Right lobe of liver (tissue), 6 donors: ENCODE results near the gene METTL16. TPM values are rescaled to one million over a fixed set of nuclear protein-coding genes. Genes with fewer than 3 reads are reported as not detected.
"Not testable (repeated sequence)": the region's sequence is repeated elsewhere in the genome, so short reads cannot be mapped to it uniquely, and the experiment has no call there.

Experiments used
- ATAC-seq, 4 donors: fragments of 200-7000 bp; cut with Tn5 transposase; one replicate each; pipeline ENCODE4 v1.9.1; 2020; ENCODE audit warnings: mild to moderate bottlenecking in 4 of 4, moderate library complexity in 4 of 4
- DNase-seq, 3 donors: peaks; one replicate each; pipeline ENCODE4 v3.0.0-alpha.2; 2020
- H3K27ac ChIP-seq, 3 donors: fragments of 200-600 bp; one replicate each; pipeline ENCODE4 v1.8.0; 2022
- H3K27me3 ChIP-seq, 2 donors: fragments of 200-600 bp; one replicate each; pipeline ENCODE4 v1.8.0; 2022
- H3K36me3 ChIP-seq, 4 donors: fragments of 200-600 bp; sonication (generic) in 1 of 4; one replicate each; pipeline versions ENCODE4 v1.5.1 to v1.8.0; 2017 to 2022; ENCODE audit warnings: control low read depth in 1 of 4
- H3K4me1 ChIP-seq, 4 donors: fragments of 200-600 bp; sonication (generic) in 1 of 4; one replicate each; pipeline versions ENCODE4 v1.5.1 to v1.8.0; 2017 to 2022; ENCODE audit warnings: control low read depth in 1 of 4
- H3K4me3 ChIP-seq, 3 donors: fragments of 200-600 bp; one replicate each; pipeline ENCODE4 v1.8.0; 2022
- H3K9me3 ChIP-seq, 4 donors: fragments of 200-600 bp; sonication (generic) in 1 of 4; one replicate each; pipeline versions ENCODE4 v1.5.1 to v1.8.0; 2017 to 2022; ENCODE audit warnings: control low read depth in 1 of 4
- CTCF ChIP-seq, 4 donors: fragments of 200-600 bp in 3 of 4; fragments of 450-650 bp in 1 of 4; IDR thresholded peaks; one replicate each; pipeline versions ENCODE4 v1.5.1 to v1.8.0; 2016 to 2022; ENCODE audit warnings: antibody characterized with exemption in 4 of 4, mild to moderate bottlenecking in 2 of 4
- POLR2A ChIP-seq: fragments of 450-650 bp; IDR thresholded peaks from one replicate; pipeline ENCODE4 v1.6.1; 2017; ENCODE audit warnings: antibody characterized with exemption, mild to moderate bottlenecking
- WGBS: methylation state at CpG from one replicate; pipeline ENCODE4 v1.1.6; 2018; ENCODE audit warnings: low coverage, low lambda C conversion rate; ENCODE audit not compliant: insufficient coverage; ENCODE audit errors: missing lambda C conversion rate; 5-methylcytosine and 5-hydroxymethylcytosine counted together
- intact Hi-C, 2 donors: fragments of 100-400 bp; cut with DNase I; formaldehyde crosslinking; loops; one replicate each; pipeline versions ENCODE4 v1.11.2 to v1.14.1; 2022
- total RNA-seq, 6 experiments: library from RNA; depleted of rRNA in 2 of 6; stranded (reverse); fragments of >200 nt in 2 of 6; fragmentation: NEBNext Ultra II Directional in 3 of 6; extraction: Animal tissue kit (Norgen Biotek cat#: 25700) in 3 of 6; gene quantifications; one replicate each; pipeline versions ENCODE4 v1.1.0 to v1.2.4, GENCODE V29; 2016 to 2023
- donor health status: DM: no; HTN: yes; CAD: no.
- donor health status: DM: no; HTN: no; CAD: no.
- donor health status: DM: no; HTN: no; CAD: no.
- donor health status: DM: no; HTN: yes; CAD: no.
- donor health status: DM: no; HTN: yes; CAD: no.

The METTL16 gene
- total RNA-seq, 6 experiments from 2014 or later, result 8.4 to 12.1 (median 9.3) TPM

DNA sequence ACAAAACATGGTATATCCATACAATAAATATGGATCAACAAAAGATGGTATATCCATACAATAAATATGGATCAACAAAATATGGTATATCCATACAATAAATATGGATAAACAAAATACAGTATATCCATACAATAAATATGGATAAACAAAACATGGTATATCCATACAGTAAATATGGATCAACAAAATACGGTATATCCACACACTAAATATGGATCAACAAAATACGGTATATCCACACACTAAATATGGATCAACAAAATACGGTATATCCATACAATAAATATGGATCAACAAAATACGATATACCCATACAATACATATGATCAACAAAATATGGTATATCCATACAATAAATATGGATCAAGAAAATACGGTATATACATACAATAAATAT is 8.1 kb downstream of the METTL16 start:
- ATAC-seq (no peak), DNase-seq (no peak)
- H3K36me3 ChIP-seq, result peaks cover 0 to 24% (median 6%) of the 10 kb centered on the region in 4 donors
- TF ChIP-seq CTCF (IDR thresholded peaks at IDR 0.05) (no peak), POLR2A (no peak)
- no peaks in the 10 kb centered on the region for H3K9me3 ChIP-seq
- H3K27me3 ChIP-seq, result no peaks in the 10 kb centered on the region
- H3K4me3 ChIP-seq, result no peak overlapping the region
- H3K27ac ChIP-seq, result no peak overlapping the region
- 77% methylated on average over 5 of the region's 5 CpGs for WGBS
- H3K4me1 ChIP-seq, result no peaks in the 10 kb centered on the region
- intact Hi-C loops, result no loop called here

GRCh38 chr17:2502871-2503580 is 8.7 kb downstream of the METTL16 start:
- TF ChIP-seq CTCF (IDR thresholded peaks at IDR 0.05), result no peak
- TF ChIP-seq POLR2A, result no peak
- H3K27ac ChIP-seq, result no peak overlapping the region
- H3K4me1 ChIP-seq, result no peaks in the 10 kb centered on the region
- H3K36me3 ChIP-seq, result peaks cover 0 to 24% (median 6%) of the 10 kb centered on the region in 4 donors
- ATAC-seq (no peak), DNase-seq (no peak)
- WGBS, result 90% methylated on average over 8 of the region's 8 CpGs
- no peaks in the 10 kb centered on the region for H3K9me3 ChIP-seq
- intact Hi-C loops, result no loop called here
- H3K4me3 ChIP-seq, result no peak overlapping the region
- no peaks in the 10 kb centered on the region for H3K27me3 ChIP-seq

- TF ChIP-seq CTCF (IDR thresholded peaks at IDR 0.05), result no peak
- no peak for TF ChIP-seq POLR2A
- DNase-seq (no peak), ATAC-seq (no peak)
- Histone ChIP-seq H3K27ac (no peak overlapping the region), H3K36me3 (peaks cover 0 to 24% (median 6%) of the 10 kb centered on the region in 4 donors), H3K4me1 (no peaks in the 10 kb centered on the region), H3K27me3 (no peaks in the 10 kb centered on the region), H3K4me3 (no peak overlapping the region), H3K9me3 (no peaks in the 10 kb centered on the region)
- WGBS, result 79% methylated on average over 8 of the region's 8 CpGs
- intact Hi-C loops, result no loop called here
Measured at GRCh38 chr17:2500446-2500845, 11.2 kb downstream of the METTL16 start.

DNA sequence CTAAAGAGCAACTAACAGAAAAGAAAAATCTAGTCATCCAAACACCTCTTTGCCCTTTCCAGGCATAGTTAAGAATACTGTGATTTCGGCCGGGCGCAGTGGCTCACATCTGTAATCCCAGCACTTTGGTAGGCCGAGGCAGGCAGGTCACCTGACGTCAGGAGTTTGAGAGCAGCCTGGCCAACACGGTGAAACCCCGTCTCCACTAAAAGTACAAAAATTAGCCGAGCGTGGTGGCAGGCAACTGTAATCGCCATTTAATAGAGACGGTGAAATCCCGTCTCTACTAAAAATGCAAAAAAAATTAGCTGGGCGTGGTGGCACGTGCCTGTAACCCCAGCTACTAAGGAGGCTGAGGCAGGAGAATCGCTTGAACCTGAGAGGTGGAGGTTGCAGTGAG is 22.4 kb downstream of the METTL16 start:
- H3K4me3 ChIP-seq, H3K9me3 ChIP-seq, H3K27me3 ChIP-seq, H3K27ac ChIP-seq, ATAC-seq, DNase-seq, intact Hi-C loops, H3K36me3 ChIP-seq: not testable (repeated sequence)
- WGBS, result 88% methylated on average over 13 of the region's 15 CpGs
- H3K4me1 ChIP-seq, result peaks cover 0 to 29% (median 7%) of the 10 kb centered on the region in 4 donors

- Histone ChIP-seq H3K27ac (no peak overlapping the region), H3K9me3 (no peaks in the 10 kb centered on the region), H3K4me3 (no peak overlapping the region), H3K27me3 (no peaks in the 10 kb centered on the region), H3K4me1 (peaks cover 0 to 36% (median 8%) of the 10 kb centered on the region in 4 donors), H3K36me3 (no peaks in the 10 kb centered on the region)
- no peak for ATAC-seq
- intact Hi-C loops, result no loop called here
- no peak for DNase-seq
- 65% methylated on average over 5 of the region's 6 CpGs for WGBS
- no peak for TF ChIP-seq CTCF (IDR thresholded peaks at IDR 0.05)
- TF ChIP-seq POLR2A, result no peak
Measured at GRCh38 chr17:2487306-2487705, 24.4 kb downstream of the METTL16 start.

GRCh38 chr17:2486709-2487108 is 25.0 kb downstream of the METTL16 start:
- H3K36me3 ChIP-seq, intact Hi-C loops, DNase-seq, H3K27me3 ChIP-seq, H3K27ac ChIP-seq, H3K9me3 ChIP-seq, ATAC-seq, H3K4me3 ChIP-seq: not testable (repeated sequence)
- WGBS, result 97% methylated on average over 4 of the region's 4 CpGs
- peaks cover 0 to 36% (median 8%) of the 10 kb centered on the region in 4 donors for H3K4me1 ChIP-seq
